ENCODE measurements around the gene TDRD5. TPM values are rescaled to one million over a fixed set of nuclear protein-coding genes. Genes with fewer than 3 reads are reported as not detected.

The TDRD5 gene
- polyA plus RNA-seq, 2 of the 4 experiments (the other 2 are of a cell fraction): 0.26 to 0.37 TPM

- TF ChIP-seq REST (IDR thresholded peaks at IDR 0.05) (no peak), CEBPB (IDR thresholded peaks at IDR 0.05) (no peak), ZFP36 (IDR thresholded peaks at IDR 0.05; ENCODE audit: borderline replicate concordance, partially characterized antibody) (no peak), HES2 (IDR thresholded peaks at IDR 0.05) (no peak)
Measured at GRCh38 chr1:179545321-179545720, 46.3 kb upstream of the TDRD5 start (continued).

- TF ChIP-seq FOSL2 (IDR thresholded peaks at IDR 0.05) (no peak), FOSL2 (CRISPR knock-in tag; IDR thresholded peaks at IDR 0.05) (no peak), JUN (IDR thresholded peaks at IDR 0.05) (no peak), BHLHE40 (IDR thresholded peaks at IDR 0.05; ENCODE audit: low read depth, low read length) (no peak), RFX5 (IDR thresholded peaks at IDR 0.05) (no peak), NFE2L2 (conservative IDR thresholded peaks at IDR 0.05; ENCODE audit: low read length) (no peak), ELK1 (IDR thresholded peaks at IDR 0.05; ENCODE audit: low read depth, low read length) (no peak), RARB (CRISPR knock-in tag; IDR thresholded peaks at IDR 0.05) (no peak), REST (IDR thresholded peaks at IDR 0.05) (no peak), ZNF302 (CRISPR knock-in tag; IDR thresholded peaks at IDR 0.05) (no peak), ZSCAN20 (CRISPR knock-in tag; IDR thresholded peaks at IDR 0.05) (no peak)
- DNase-seq (ENCODE audit: low read depth in 1 of 2, low spot score in 1 of 2) (no peak), FAIRE-seq (no peak), ATAC-seq (no peak)
- Histone ChIP-seq H3K27ac (no peak overlapping the region), H3K4me2 (no peak overlapping the region), H3K9me3 (no peaks in the 10 kb centered on the region), H3K4me3 (no peak overlapping the region), H3K4me1 (peaks cover 15% of the 10 kb centered on the region)
- POLR2A ChIA-PET: no interaction called here
- CTCF ChIA-PET: interaction anchor here (1.0 kb wide), 1 partner anchor 53 kb away, joined by 3 read pairs; no protein-coding TSS in a partner anchor
- 39% methylated on average over 2 of the region's 2 CpGs for WGBS (ENCODE audit: missing lambda C conversion rate)
Measured at GRCh38 chr1:179547021-179547535, 44.6 kb upstream of the TDRD5 start.

- ATAC-seq (no peak), FAIRE-seq (no peak), DNase-seq (ENCODE audit: low read depth in 1 of 2, low spot score in 1 of 2) (no peak)
- ChIA-PET POLR2A (no interaction called here), CTCF (interaction anchor here (0.7 kb wide), 2 partner anchors 80 to 158 kb away, joined by 3 read pairs; no protein-coding TSS in a partner anchor)
- Histone ChIP-seq H3K9me3 (no peaks in the 10 kb centered on the region), H3K27ac (no peak overlapping the region), H3K4me1 (peaks cover 15% of the 10 kb centered on the region), H3K4me2 (no peak overlapping the region), H3K4me3 (no peak overlapping the region)
- WGBS (ENCODE audit: missing lambda C conversion rate): 84% methylated on average over 1 of the region's 3 CpGs
- TF ChIP-seq KDM1A (IDR thresholded peaks at IDR 0.05; ENCODE audit: low read depth) (no peak), PBX3 (IDR thresholded peaks at IDR 0.05) (no peak), TP53 (CRISPR knock-in tag; IDR thresholded peaks at IDR 0.05) (no peak), RNF2 (IDR thresholded peaks at IDR 0.05; ENCODE audit: borderline replicate concordance, low read depth) (no peak), HOXB5 (CRISPR knock-in tag; IDR thresholded peaks at IDR 0.05) (no peak), JUN (IDR thresholded peaks at IDR 0.05) (no peak), EP300 (IDR thresholded peaks at IDR 0.05) (no peak), RAD21 (conservative IDR thresholded peaks at IDR 0.05 in 1 of 2, IDR thresholded peaks at IDR 0.05 in 1 of 2) (no peak), CTCF (IDR thresholded peaks at IDR 0.05) (no peak), EHF (CRISPR knock-in tag; IDR thresholded peaks at IDR 0.05) (no peak)
Measured at GRCh38 chr1:179548666-179549367, 42.8 kb upstream of the TDRD5 start.

Data from A549 (cell line).